Measurements from ENCODE around the gene FAM186B.

DNA sequence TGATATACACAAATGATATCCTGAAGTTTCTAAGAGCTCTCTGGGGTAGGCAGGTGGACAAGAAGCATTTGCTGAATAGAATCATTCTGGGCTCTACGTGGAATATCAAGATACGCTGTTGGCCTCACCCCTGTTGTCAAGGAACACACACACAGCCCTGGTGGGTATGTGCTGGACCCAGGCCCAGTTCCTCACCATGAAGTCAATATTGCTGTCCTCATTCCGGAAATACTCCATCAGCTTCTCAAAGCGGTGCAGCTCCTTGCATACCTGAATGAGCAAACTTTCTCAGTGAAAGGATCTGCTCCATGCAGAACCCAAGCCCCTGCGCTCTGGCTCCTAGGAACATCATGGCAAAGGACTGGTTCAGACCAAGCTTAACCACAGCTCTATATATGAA, 49.3 kb upstream of the FAM186B start:
- TF ChIP-seq CTCF (IDR thresholded peaks at IDR 0.05) (no peak), EP300 (IDR thresholded peaks at IDR 0.05) (no peak), KDM1A (IDR thresholded peaks at IDR 0.05; ENCODE audit: low read depth) (no peak), POLR2A (IDR thresholded peaks at IDR 0.05; ENCODE audit: low read length) (no peak), CHD4 (IDR thresholded peaks at IDR 0.05; ENCODE audit: borderline replicate concordance) (no peak), JUN (IDR thresholded peaks at IDR 0.05) (no peak)

Measured in A549 (cell line).